Colonic mucosa (tissue), 4 donors: ENCODE results near the gene GNG7. TPM values are rescaled to one million over a fixed set of nuclear protein-coding genes. Genes with fewer than 3 reads are reported as not detected.
"Not testable (repeated sequence)": the region's sequence is repeated elsewhere in the genome, so short reads cannot be mapped to it uniquely, and the experiment has no call there.

ENCODE experiments used
- DNase-seq: peaks from one replicate; pipeline ENCODE4 v3.0.0-alpha.2; 2020
- H3K27ac ChIP-seq: fragments of 200-600 bp; one replicate; pipeline ENCODE4 v1.8.0; 2021
- H3K27me3 ChIP-seq: fragments of 200-600 bp; one replicate; pipeline ENCODE4 v1.8.0; 2021
- H3K36me3 ChIP-seq: fragments of 200-600 bp; one replicate; pipeline ENCODE4 v1.8.0; 2021
- H3K4me1 ChIP-seq: fragments of 200-600 bp; one replicate; pipeline ENCODE4 v1.8.0; 2021; ENCODE audit warnings: mild to moderate bottlenecking
- H3K4me3 ChIP-seq: fragments of 200-600 bp; one replicate; pipeline ENCODE4 v1.8.0; 2021
- H3K9ac ChIP-seq, 2 donors: one replicate each; pipeline ENCODE4 v1.7.0; 2013; ENCODE audit warnings: control low read depth in 2 of 2, low read depth in 2 of 2, low read length in 2 of 2
- H3K9me3 ChIP-seq: fragments of 200-600 bp; one replicate; pipeline ENCODE4 v1.8.0; 2021
- CTCF ChIP-seq: fragments of 200-600 bp; IDR thresholded peaks from one replicate; pipeline ENCODE4 v1.8.0; 2022; ENCODE audit warnings: antibody characterized with exemption, mild to moderate bottlenecking
- intact Hi-C: fragments of 100-400 bp; cut with DNase I; formaldehyde crosslinking; loops from one replicate; pipeline ENCODE4 v1.14.1; 2022
- total RNA-seq, 2 donors: library from RNA; stranded (reverse); fragmentation: NEBNext Ultra II Directional in 1 of 2; extraction: Animal tissue kit (Norgen Biotek cat#: 25700) in 1 of 2; gene quantifications; one replicate each; pipeline ENCODE4 v1.2.1, GENCODE V29; 2021
- donor health status: healthy.
- donor health status: DM: no; HTN: no; CAD: no.
- donor health status: DM: no; HTN: no; CAD: no.

The GNG7 gene
- total RNA-seq, 2 donors from 2014 or later: 1.5 to 3.2 TPM

- H3K9me3 ChIP-seq: no peaks in the 10 kb centered on the region
- intact Hi-C loops: no loop called here
Observed at GRCh38 chr19:2624537-2625091, 77.9 kb downstream of the GNG7 start.

GRCh38 chr19:2623798-2624197 lies 78.7 kb downstream of the GNG7 start:
- Histone ChIP-seq H3K36me3 (no peaks in the 10 kb centered on the region), H3K4me1 (no peaks in the 10 kb centered on the region), H3K9ac (no peak overlapping the region), H3K27ac (no peak overlapping the region), H3K9me3 (no peaks in the 10 kb centered on the region), H3K27me3 (no peaks in the 10 kb centered on the region), H3K4me3 (no peak overlapping the region)
- no peak for DNase-seq
- intact Hi-C loops: no loop called here
- TF ChIP-seq CTCF: no peak

More at GRCh38 chr19:2624537-2625091, 77.9 kb downstream of the GNG7 start:
- Histone ChIP-seq H3K4me3 (no peak overlapping the region), H3K4me1 (no peaks in the 10 kb centered on the region), H3K36me3 (no peaks in the 10 kb centered on the region), H3K9ac (peak overlapping the region; percentile 40 to 66), H3K27ac (no peak overlapping the region), H3K27me3 (no peaks in the 10 kb centered on the region)
- no peak for DNase-seq
- TF ChIP-seq CTCF: no peak

GRCh38 chr19:2622371-2622961 lies 80.0 kb downstream of the GNG7 start:
- H3K9me3 ChIP-seq, H3K4me3 ChIP-seq, intact Hi-C loops, H3K4me1 ChIP-seq, DNase-seq, H3K27ac ChIP-seq, H3K27me3 ChIP-seq, H3K9ac ChIP-seq, H3K36me3 ChIP-seq: not testable (repeated sequence)

GRCh38 chr19:2619076-2619475 lies 83.4 kb downstream of the GNG7 start:
- H3K4me1 ChIP-seq: no peaks in the 10 kb centered on the region
- H3K9ac ChIP-seq: no peak overlapping the region
- H3K9me3 ChIP-seq: no peaks in the 10 kb centered on the region
- H3K27ac ChIP-seq: peak overlapping the region; percentile 0
- intact Hi-C loops: no loop called here
- H3K36me3 ChIP-seq: no peaks in the 10 kb centered on the region
- DNase-seq: no peak
- no peak overlapping the region for H3K4me3 ChIP-seq
- H3K27me3 ChIP-seq: no peaks in the 10 kb centered on the region
- no peak for TF ChIP-seq CTCF

GRCh38 chr19:2618611-2619010 lies 83.9 kb downstream of the GNG7 start:
- peaks cover 4% of the 10 kb centered on the region for H3K4me1 ChIP-seq
- no peaks in the 10 kb centered on the region for H3K36me3 ChIP-seq
- no peaks in the 10 kb centered on the region for H3K27me3 ChIP-seq
- H3K9ac ChIP-seq: no peak overlapping the region
- H3K9me3 ChIP-seq: no peaks in the 10 kb centered on the region
- peak; percentile 61 for DNase-seq
- H3K4me3 ChIP-seq: no peak overlapping the region
- intact Hi-C loops: no loop called here
- peak overlapping the region; percentile 0 for H3K27ac ChIP-seq
- TF ChIP-seq CTCF: no peak

GRCh38 chr19:2617393-2618165 lies 84.9 kb downstream of the GNG7 start:
- Histone ChIP-seq H3K4me3 (no peak overlapping the region), H3K9me3 (no peaks in the 10 kb centered on the region), H3K4me1 (peaks cover 5% of the 10 kb centered on the region), H3K9ac (no peak overlapping the region), H3K27me3 (no peaks in the 10 kb centered on the region), H3K36me3 (no peaks in the 10 kb centered on the region), H3K27ac (no peak overlapping the region)
- no peak for TF ChIP-seq CTCF
- no peak for DNase-seq
- intact Hi-C loops: no loop called here
